Panc1 (cell line): Measurements from ENCODE around the gene CMKLR1. TPM values are rescaled to one million over a fixed set of nuclear protein-coding genes. Genes with fewer than 3 reads are reported as not detected.

Experiments
- ATAC-seq: fragments of 200-7000 bp; cut with Tn5 transposase; 2 replicates; pipeline ENCODE4 v1.9.1; 2020; ENCODE audit warnings: mild to moderate bottlenecking, moderate library complexity
- BruUV-seq: library from RNA; stranded (reverse); fragments of 400-500 nt; replicated peaks from 2 replicates; lab custom pipeline; 2021; lab: Mats Ljungman, UMichigan
- CTCF ChIA-PET: fragments of 300-600 bp; sonication (Branson Sonifier 250); formaldehyde crosslinking; loops from one replicate; lab custom pipeline; 2022; ENCODE audit warnings: antibody characterized with exemption; lab: Charles Lee
- POLR2A ChIA-PET: fragments of 300-600 bp; sonication (Branson Sonifier 250); formaldehyde crosslinking; loops from one replicate; lab custom pipeline; 2022; ENCODE audit warnings: antibody characterized with exemption; lab: Charles Lee
- DNase-seq: peaks from one replicate; pipeline ENCODE4 v3.0.0-alpha.2; 2010; ENCODE audit warnings: low read depth, low spot score
- H3K27ac ChIP-seq: 2 replicates; pipeline ENCODE4 v1.5.1; 2011; ENCODE audit warnings: mild to moderate bottlenecking, low read length, inconsistent platforms
- H3K27me3 ChIP-seq: fragments of 200-500 bp; sonication (Bioruptor generic); 2 replicates; pipeline ENCODE4 v1.6.0; 2014; ENCODE audit warnings: low read length, inconsistent platforms; ENCODE audit not compliant: control insufficient read depth, insufficient read depth
- H3K36me3 ChIP-seq: fragments of 200-500 bp; sonication (Bioruptor generic); 2 replicates; pipeline ENCODE4 v1.5.1; 2014; ENCODE audit warnings: inconsistent platforms, mild to moderate bottlenecking, low read length, moderate library complexity; ENCODE audit not compliant: control insufficient read depth, insufficient read depth
- H3K4me1 ChIP-seq: 2 replicates; pipeline ENCODE4 v1.5.1; 2011; ENCODE audit warnings: inconsistent platforms, mild to moderate bottlenecking, low read length, moderate library complexity; ENCODE audit not compliant: control insufficient read depth, insufficient read depth
- H3K4me3 ChIP-seq, 2 experiments: 2 replicates each; pipeline ENCODE4 v1.5.1; 2011 to 2012; ENCODE audit warnings: low read depth in 2 of 2, low read length in 2 of 2, mild to moderate bottlenecking in 2 of 2, inconsistent platforms in 1 of 2, moderate library complexity in 1 of 2
- H3K9me3 ChIP-seq: fragments of 200-500 bp; sonication (Bioruptor generic); 2 replicates; pipeline ENCODE4 v1.5.1; 2014; ENCODE audit warnings: low read depth, mild to moderate bottlenecking, inconsistent platforms, low read length, moderate library complexity; ENCODE audit not compliant: control insufficient read depth, insufficient read depth
- POLR2AphosphoS5 ChIP-seq: IDR thresholded peaks from 2 replicates; pipeline ENCODE4 v1.6.1; 2012; ENCODE audit warnings: mild to moderate bottlenecking, low read depth, low read length, moderate library complexity
- SIN3A ChIP-seq: IDR thresholded peaks from 2 replicates; pipeline ENCODE4 v1.6.1; 2012; ENCODE audit warnings: low read depth, mild to moderate bottlenecking, low read length, moderate library complexity, borderline replicate concordance; ENCODE audit not compliant: insufficient read depth
- TCF7L2 ChIP-seq: IDR thresholded peaks from 2 replicates; pipeline ENCODE4 v1.6.1; 2011; ENCODE audit warnings: mild to moderate bottlenecking, low read depth, low read length, inconsistent platforms
- in situ Hi-C: cut with HindIII; loops from 2 replicates; pipeline ENCODE4 v1.10.0; 2016; ENCODE audit warnings: low sequenced_read_pairs, low pct_unique_long_range_greater_than_20kb
- intact Hi-C: fragments of 100-400 bp; cut with micrococcal nuclease; formaldehyde crosslinking; loops from one replicate; pipeline ENCODE4 v1.10.0; 2022; ENCODE audit not compliant: unreplicated experiment
- total RNA-seq: library from RNA; stranded (reverse); gene quantifications from one replicate; pipeline ENCODE4 v1.2.1, GENCODE V29; 2021; ENCODE audit not compliant: unreplicated experiment
- TF ChIP-seq, protein P1 (sequence below): fragments of 450-650 bp; IDR thresholded peaks from 2 replicates; pipeline ENCODE4 v1.5.1; 2017; ENCODE audit warnings: mild to moderate bottlenecking
- TF ChIP-seq, protein P2 (sequence below), 2 experiments: IDR thresholded peaks; 2 replicates each; pipeline ENCODE4 v1.6.1; 2011 to 2012; ENCODE audit warnings: low read depth in 2 of 2, control low read depth in 1 of 2, low read length in 1 of 2, mild to moderate bottlenecking in 1 of 2, moderate library complexity in 1 of 2; ENCODE audit not compliant: insufficient read depth in 1 of 2

The CMKLR1 gene
- total RNA-seq, 1 experiment from 2014 or later = 0.03 TPM

DNA sequence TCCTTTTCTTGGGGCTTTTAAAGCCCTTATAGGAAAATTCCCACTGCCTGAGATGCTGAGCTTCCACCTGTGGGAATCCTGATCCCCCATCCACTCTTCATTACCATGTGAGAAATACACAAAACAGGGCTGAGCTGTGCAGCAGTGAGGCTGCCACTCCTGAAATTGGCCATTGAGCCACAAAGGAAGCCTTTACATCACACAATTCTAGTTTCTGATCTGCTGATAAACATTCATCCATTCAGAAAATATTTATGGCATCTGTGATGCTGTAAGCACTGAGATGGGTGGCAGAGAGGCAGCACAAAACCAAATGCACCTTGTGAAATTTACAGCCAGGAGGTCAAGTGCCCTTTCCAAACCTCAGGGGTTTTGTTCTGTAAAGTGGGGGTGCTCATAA lies 26.2 kb upstream of the CMKLR1 start:
- Histone ChIP-seq H3K4me3 (no peak overlapping the region), H3K27me3 (no peaks in the 10 kb centered on the region), H3K27ac (no peak overlapping the region), H3K9me3 (no peaks in the 10 kb centered on the region), H3K4me1 (no peaks in the 10 kb centered on the region), H3K36me3 (no peaks in the 10 kb centered on the region)
- TF ChIP-seq POLR2AphosphoS5 (no peak), TCF7L2 (no peak), SIN3A (no peak)
- TF ChIP-seq, protein P1, sequence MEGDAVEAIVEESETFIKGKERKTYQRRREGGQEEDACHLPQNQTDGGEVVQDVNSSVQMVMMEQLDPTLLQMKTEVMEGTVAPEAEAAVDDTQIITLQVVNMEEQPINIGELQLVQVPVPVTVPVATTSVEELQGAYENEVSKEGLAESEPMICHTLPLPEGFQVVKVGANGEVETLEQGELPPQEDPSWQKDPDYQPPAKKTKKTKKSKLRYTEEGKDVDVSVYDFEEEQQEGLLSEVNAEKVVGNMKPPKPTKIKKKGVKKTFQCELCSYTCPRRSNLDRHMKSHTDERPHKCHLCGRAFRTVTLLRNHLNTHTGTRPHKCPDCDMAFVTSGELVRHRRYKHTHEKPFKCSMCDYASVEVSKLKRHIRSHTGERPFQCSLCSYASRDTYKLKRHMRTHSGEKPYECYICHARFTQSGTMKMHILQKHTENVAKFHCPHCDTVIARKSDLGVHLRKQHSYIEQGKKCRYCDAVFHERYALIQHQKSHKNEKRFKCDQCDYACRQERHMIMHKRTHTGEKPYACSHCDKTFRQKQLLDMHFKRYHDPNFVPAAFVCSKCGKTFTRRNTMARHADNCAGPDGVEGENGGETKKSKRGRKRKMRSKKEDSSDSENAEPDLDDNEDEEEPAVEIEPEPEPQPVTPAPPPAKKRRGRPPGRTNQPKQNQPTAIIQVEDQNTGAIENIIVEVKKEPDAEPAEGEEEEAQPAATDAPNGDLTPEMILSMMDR = no peak
- TF ChIP-seq, protein P2, sequence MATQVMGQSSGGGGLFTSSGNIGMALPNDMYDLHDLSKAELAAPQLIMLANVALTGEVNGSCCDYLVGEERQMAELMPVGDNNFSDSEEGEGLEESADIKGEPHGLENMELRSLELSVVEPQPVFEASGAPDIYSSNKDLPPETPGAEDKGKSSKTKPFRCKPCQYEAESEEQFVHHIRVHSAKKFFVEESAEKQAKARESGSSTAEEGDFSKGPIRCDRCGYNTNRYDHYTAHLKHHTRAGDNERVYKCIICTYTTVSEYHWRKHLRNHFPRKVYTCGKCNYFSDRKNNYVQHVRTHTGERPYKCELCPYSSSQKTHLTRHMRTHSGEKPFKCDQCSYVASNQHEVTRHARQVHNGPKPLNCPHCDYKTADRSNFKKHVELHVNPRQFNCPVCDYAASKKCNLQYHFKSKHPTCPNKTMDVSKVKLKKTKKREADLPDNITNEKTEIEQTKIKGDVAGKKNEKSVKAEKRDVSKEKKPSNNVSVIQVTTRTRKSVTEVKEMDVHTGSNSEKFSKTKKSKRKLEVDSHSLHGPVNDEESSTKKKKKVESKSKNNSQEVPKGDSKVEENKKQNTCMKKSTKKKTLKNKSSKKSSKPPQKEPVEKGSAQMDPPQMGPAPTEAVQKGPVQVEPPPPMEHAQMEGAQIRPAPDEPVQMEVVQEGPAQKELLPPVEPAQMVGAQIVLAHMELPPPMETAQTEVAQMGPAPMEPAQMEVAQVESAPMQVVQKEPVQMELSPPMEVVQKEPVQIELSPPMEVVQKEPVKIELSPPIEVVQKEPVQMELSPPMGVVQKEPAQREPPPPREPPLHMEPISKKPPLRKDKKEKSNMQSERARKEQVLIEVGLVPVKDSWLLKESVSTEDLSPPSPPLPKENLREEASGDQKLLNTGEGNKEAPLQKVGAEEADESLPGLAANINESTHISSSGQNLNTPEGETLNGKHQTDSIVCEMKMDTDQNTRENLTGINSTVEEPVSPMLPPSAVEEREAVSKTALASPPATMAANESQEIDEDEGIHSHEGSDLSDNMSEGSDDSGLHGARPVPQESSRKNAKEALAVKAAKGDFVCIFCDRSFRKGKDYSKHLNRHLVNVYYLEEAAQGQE (IDR thresholded peaks at IDR 0.05; ENCODE audit: insufficient read depth in 1 of 2, low read depth in 2 of 2, low read length in 1 of 2) = no peak
- in situ Hi-C loops = no loop called here
- intact Hi-C loops = no loop called here
- no peak for DNase-seq
- CTCF ChIA-PET = no interaction called here
- BruUV-seq = no TSS peak
- POLR2A ChIA-PET = no interaction called here
- ATAC-seq = no peak

DNA sequence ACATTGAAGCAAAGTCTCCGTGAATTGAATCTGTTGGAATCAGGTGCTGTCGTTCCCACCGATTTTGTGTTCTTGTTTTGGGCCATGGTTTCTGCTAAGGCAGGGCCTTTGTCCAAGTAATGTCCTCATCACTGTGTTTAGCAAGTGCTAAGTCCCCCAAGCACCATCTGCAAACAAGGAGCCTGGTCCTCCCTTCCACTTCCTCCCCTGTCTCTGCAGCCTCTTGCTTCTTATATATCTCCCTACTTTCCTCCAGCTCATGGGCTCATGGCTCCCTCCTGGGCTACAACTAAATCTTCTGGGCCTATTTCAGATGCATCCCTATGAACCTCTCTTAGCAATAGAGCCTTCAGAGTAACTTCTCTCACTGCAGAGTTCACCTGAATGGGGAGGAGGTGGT lies 25.8 kb upstream of the CMKLR1 start:
- CTCF ChIA-PET = no interaction called here
- no peak overlapping the region for H3K4me3 ChIP-seq
- no peak overlapping the region for H3K27ac ChIP-seq
- no peak for TF ChIP-seq SIN3A
- TF ChIP-seq, protein P1 = no peak
- TF ChIP-seq, protein P2 (IDR thresholded peaks at IDR 0.05; ENCODE audit: insufficient read depth in 1 of 2, low read depth in 2 of 2, low read length in 1 of 2) = no peak
- no peak for TF ChIP-seq TCF7L2
- no peak for TF ChIP-seq POLR2AphosphoS5
- no peaks in the 10 kb centered on the region for H3K36me3 ChIP-seq
- no peaks in the 10 kb centered on the region for H3K9me3 ChIP-seq
- intact Hi-C loops (no loop called here), in situ Hi-C loops (no loop called here)
- POLR2A ChIA-PET = no interaction called here
- DNase-seq = no peak
- no peaks in the 10 kb centered on the region for H3K27me3 ChIP-seq
- no peak for ATAC-seq
- H3K4me1 ChIP-seq = no peaks in the 10 kb centered on the region
- no TSS peak for BruUV-seq
